Activated naive CD4-positive, alpha-beta T cell treated with Interleukin-2 at 50 U/mL for 16 hours (primary cell): ENCODE data around the gene SLC37A2.
"Not testable (repeated sequence)": the region's sequence is repeated elsewhere in the genome, so short reads cannot be mapped to it uniquely, and the experiment has no call there.

Source experiments
- DNase-seq: peaks from one replicate; pipeline ENCODE4 v3.0.0-alpha.2; 2020

Gene SLC37A2

GRCh38 chr11:125085301-125086081, 22.4 kb downstream of the SLC37A2 start:
- DNase-seq, result no peak

- no peak for DNase-seq
Measured at GRCh38 chr11:125086633-125087296, 23.7 kb downstream of the SLC37A2 start.

GRCh38 chr11:125088123-125088522, 25.0 kb downstream of the SLC37A2 start:
- no peak for DNase-seq

DNA sequence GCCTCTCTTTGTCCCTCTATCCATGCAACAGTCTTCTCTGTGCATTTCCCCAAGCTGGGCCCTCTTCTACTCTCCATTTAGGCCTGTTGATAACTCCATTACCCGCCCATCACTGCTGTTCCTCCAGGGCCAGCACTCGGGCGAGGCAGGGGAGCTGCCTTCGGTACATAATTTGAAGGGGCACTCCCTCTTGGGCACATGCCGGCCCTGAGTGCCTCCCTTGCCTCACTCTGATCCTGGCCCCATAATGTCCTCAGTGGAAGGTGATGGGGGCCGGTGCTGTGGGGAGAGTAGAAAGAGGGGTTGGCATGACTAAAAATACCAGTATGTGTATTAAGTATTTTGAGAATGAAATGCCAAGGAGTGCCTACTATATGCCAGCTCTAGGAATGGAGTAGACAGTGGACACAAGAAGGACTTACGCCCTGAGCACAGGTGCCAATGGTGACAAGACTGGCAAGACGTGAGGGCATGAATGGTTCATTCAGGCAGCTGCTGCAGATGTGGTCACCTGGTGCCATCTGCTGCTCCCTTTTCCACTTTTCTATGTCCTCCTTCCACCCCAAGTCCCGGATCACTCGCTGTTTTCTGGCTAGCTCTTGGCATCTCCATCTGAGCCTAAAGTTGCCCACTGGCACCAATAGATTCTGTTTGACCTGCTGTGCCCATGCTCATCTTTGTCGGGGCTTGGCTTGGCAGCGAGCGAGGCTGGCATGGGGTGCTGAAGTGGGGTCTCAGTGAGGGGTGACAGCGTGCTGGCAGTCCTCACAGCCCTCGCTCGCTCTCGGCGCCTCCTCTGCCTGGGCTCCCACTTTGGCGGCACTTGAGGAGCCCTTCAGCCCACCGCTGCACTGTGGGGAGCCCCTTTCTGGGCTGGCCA, 25.7 kb downstream of the SLC37A2 start:
- no peak for DNase-seq

GRCh38 chr11:125089481-125089880, 26.4 kb downstream of the SLC37A2 start:
- not testable (repeated sequence) for DNase-seq

GRCh38 chr11:125090151-125090550, 27.0 kb downstream of the SLC37A2 start:
- DNase-seq, result not testable (repeated sequence)

- no peak for DNase-seq
Measured at GRCh38 chr11:125090816-125091215, 27.7 kb downstream of the SLC37A2 start.

GRCh38 chr11:125091247-125091876, 28.3 kb downstream of the SLC37A2 start:
- no peak for DNase-seq

- DNase-seq, result no peak
Measured at GRCh38 chr11:125091877-125092664, 29.0 kb downstream of the SLC37A2 start.

DNA sequence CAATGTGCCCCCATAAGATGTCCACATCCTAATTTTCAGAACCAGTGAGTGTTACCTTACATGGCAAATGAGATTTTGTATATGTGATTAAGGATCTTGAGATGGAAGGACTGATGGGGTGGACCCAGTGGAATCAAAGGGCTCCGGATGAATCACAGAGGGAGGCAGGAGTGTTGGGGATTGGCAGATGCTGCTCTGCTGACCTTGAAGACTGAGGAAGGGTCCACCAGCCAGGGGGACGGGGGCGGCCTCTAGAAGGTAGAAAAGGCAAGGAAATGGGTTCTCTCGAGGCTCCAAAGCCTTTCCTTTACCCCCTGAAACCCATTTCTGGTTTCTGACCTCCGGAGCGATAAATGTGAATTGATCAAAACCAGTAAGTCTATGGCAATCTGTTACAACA, 29.6 kb downstream of the SLC37A2 start:
- no peak for DNase-seq

- DNase-seq, result no peak
Measured at GRCh38 chr11:125093502-125093901, 30.4 kb downstream of the SLC37A2 start.

- DNase-seq, result no peak
Measured at GRCh38 chr11:125094731-125095130, 31.6 kb downstream of the SLC37A2 start.

GRCh38 chr11:125100136-125100535, 37.0 kb downstream of the SLC37A2 start:
- no peak for DNase-seq

DNA sequence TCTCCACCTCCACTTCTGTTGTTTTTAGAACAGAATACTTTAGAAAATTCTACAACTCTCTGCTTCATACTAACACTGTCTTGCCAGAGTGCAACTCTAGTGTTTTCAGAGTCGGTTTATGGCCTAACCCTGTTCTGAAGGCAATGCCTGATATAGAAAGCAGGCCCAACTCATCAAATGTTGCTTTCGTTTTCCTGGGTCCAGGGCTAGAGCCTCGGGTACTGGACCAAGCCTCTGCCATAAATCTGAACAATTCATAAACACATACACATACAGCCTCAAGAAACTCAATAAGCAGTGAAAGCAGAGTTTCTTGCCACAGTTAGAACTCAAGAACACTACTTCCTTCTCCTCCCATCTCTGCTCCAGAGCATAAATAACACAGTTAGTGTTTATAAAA, 38.5 kb downstream of the SLC37A2 start:
- DNase-seq, result no peak

- no peak for DNase-seq
Measured at GRCh38 chr11:125102025-125102424, 38.9 kb downstream of the SLC37A2 start.

- no peak for DNase-seq
Measured at GRCh38 chr11:125102510-125102909, 39.4 kb downstream of the SLC37A2 start.

DNA sequence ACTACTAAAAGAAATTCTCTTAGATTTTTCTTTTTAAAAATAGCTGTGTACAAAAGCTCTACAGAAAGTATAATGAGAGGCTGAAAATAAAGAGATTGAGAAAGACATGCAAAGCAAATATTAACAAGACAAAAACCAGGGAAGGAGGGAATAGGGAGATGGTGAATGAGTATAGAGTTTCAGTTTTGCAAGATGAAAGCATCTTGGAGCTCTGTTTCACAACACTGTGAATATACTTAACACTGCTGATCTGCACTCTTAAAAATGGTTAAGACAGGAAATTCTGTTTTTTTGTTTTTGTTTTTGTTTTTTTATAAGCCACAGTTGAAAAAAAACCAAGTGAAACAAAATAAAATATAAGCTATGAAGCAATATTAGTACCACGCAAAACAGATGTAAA, 42.8 kb downstream of the SLC37A2 start:
- DNase-seq, result no peak

- DNase-seq, result no peak
Measured at GRCh38 chr11:125108469-125108868, 45.4 kb downstream of the SLC37A2 start.

- no peak for DNase-seq
Measured at GRCh38 chr11:125110506-125110905, 47.4 kb downstream of the SLC37A2 start.

- peak; percentile 3 for DNase-seq
Measured at GRCh38 chr11:125111001-125111342, 47.9 kb downstream of the SLC37A2 start.

- DNase-seq, result peak; percentile 97
Measured at GRCh38 chr11:125111343-125112207, 48.5 kb downstream of the SLC37A2 start, which contains the start of gene TMEM218. TMEM218 (minus strand) TSS chr11:125111626; CDS start chr11:125102241, 9,385 bp downstream.
